ENCODE data around the gene ENTPD2. TPM values are rescaled to one million over a fixed set of nuclear protein-coding genes. Genes with fewer than 3 reads are reported as not detected.
A peak's percentile ranks its signal among the peaks of the same experiment; 100 is the strongest.

The ENTPD2 gene
- total RNA-seq, 3 donors from 2014 or later (not counting 1 experiment from before 2014, with no cell fraction given) = not detected

DNA sequence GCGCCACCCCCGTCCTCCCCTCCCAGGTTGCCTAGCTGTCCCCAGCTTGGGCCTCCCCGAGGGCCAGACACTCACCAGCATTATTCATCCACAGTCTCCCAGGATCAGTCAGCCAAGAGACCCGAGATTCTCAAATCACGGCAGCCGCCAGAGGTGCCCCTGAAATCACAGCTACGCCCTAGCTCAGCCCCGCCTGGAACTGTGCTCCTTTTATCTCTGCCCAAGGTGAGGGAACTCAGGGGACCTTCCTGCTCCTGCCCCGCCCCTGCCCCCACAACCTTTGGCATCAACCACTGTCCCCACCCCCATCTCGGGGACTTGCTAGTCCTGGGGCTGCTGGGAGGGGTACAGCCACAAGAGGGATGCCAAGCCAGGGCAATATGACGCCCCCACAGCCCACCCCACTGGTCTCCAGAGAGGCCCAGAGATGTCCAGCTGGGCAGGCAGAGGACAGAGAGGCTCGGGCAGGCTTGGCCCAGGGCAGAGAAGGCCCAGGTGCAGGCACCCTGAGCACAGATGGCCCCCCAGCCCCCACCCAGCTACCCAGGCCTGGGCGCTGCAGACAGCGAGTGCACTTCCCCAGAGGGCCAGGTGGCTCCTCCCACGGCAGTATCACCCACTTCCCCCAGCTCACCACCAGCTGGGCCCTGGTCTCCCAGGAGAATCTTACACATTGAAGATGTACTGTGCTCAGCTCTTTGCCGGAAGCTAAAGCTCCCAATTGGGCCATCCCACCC, 21.8 kb downstream of the ENTPD2 start, which contains the start of gene FUT7:
FUT7 (minus strand) TSS at position 185 of the 737 bp plus-strand sequence; CDS start at position 88, 97 bp downstream.
- Histone ChIP-seq H3K4me1 (ENCODE audit: control insufficient read depth, insufficient read depth, low read length) (peaks cover 79% of the 10 kb centered on the region), H3K36me3 (ENCODE audit: control insufficient read depth, insufficient read depth, low read length) (no peaks in the 10 kb centered on the region), H3K27ac (ENCODE audit: low read length) (peak within 1 kb of the TSS; percentile 73), H3K4me3 (ENCODE audit: low read length) (peak within 1 kb of the TSS; percentile 68), H3K9me3 (ENCODE audit: control insufficient read depth, insufficient read depth, low read length) (no peaks in the 10 kb centered on the region), H3K27me3 (ENCODE audit: control insufficient read depth, insufficient read depth, low read length) (no peaks in the 10 kb centered on the region)
- H3K9me3 Mint-ChIP-seq = no peaks in the 10 kb centered on the region
- H3K4me3 Mint-ChIP-seq = peak within 1 kb of the TSS; percentile 85
- H3K27ac Mint-ChIP-seq = peak within 1 kb of the TSS; percentile 88 to 91
- no peaks in the 10 kb centered on the region for H3K36me3 Mint-ChIP-seq
- peaks cover 39 to 67% of the 10 kb centered on the region in 2 donors for H3K4me1 Mint-ChIP-seq
- DNase-seq = peak in 1 of 2 donors; percentile 63
- no peaks in the 10 kb centered on the region for H3K27me3 Mint-ChIP-seq (ENCODE audit: low read depth in 2 of 2)
- ATAC-seq = no peak
- TF ChIP-seq, protein P1, sequence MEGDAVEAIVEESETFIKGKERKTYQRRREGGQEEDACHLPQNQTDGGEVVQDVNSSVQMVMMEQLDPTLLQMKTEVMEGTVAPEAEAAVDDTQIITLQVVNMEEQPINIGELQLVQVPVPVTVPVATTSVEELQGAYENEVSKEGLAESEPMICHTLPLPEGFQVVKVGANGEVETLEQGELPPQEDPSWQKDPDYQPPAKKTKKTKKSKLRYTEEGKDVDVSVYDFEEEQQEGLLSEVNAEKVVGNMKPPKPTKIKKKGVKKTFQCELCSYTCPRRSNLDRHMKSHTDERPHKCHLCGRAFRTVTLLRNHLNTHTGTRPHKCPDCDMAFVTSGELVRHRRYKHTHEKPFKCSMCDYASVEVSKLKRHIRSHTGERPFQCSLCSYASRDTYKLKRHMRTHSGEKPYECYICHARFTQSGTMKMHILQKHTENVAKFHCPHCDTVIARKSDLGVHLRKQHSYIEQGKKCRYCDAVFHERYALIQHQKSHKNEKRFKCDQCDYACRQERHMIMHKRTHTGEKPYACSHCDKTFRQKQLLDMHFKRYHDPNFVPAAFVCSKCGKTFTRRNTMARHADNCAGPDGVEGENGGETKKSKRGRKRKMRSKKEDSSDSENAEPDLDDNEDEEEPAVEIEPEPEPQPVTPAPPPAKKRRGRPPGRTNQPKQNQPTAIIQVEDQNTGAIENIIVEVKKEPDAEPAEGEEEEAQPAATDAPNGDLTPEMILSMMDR (IDR thresholded peaks at IDR 0.05) = no peak
- intact Hi-C loops (cut with micrococcal nuclease) = no loop called here
- WGBS (ENCODE audit: insufficient coverage) = 17% methylated on average over 16 of the region's 16 CpGs

- Mint-ChIP-seq H3K9me3 (no peaks in the 10 kb centered on the region), H3K36me3 (no peaks in the 10 kb centered on the region), H3K27ac (peak overlapping the region; percentile 88 to 91), H3K4me3 (peak overlapping the region; percentile 85), H3K27me3 (ENCODE audit: low read depth in 2 of 2) (no peaks in the 10 kb centered on the region), H3K4me1 (peaks cover 44 to 79% of the 10 kb centered on the region in 2 donors)
- Histone ChIP-seq H3K4me3 (ENCODE audit: low read length) (peak overlapping the region; percentile 68), H3K4me1 (ENCODE audit: control insufficient read depth, insufficient read depth, low read length) (peaks cover 92% of the 10 kb centered on the region), H3K36me3 (ENCODE audit: control insufficient read depth, insufficient read depth, low read length) (no peaks in the 10 kb centered on the region), H3K27ac (ENCODE audit: low read length) (peak overlapping the region; percentile 73), H3K27me3 (ENCODE audit: control insufficient read depth, insufficient read depth, low read length) (no peaks in the 10 kb centered on the region), H3K9me3 (ENCODE audit: control insufficient read depth, insufficient read depth, low read length) (no peaks in the 10 kb centered on the region)
- intact Hi-C loops (cut with micrococcal nuclease) = no loop called here
- ATAC-seq (peak; percentile 4 to 23 (median 23)), DNase-seq (peak; percentile 56 to 67)
- WGBS (ENCODE audit: insufficient coverage) = 46% methylated on average over 63 of the region's 65 CpGs
- TF ChIP-seq, protein P1 (IDR thresholded peaks at IDR 0.05) = no peak
Measured at GRCh38 chr9:137030538-137031527, 23.0 kb downstream of the ENTPD2 start.

DNA sequence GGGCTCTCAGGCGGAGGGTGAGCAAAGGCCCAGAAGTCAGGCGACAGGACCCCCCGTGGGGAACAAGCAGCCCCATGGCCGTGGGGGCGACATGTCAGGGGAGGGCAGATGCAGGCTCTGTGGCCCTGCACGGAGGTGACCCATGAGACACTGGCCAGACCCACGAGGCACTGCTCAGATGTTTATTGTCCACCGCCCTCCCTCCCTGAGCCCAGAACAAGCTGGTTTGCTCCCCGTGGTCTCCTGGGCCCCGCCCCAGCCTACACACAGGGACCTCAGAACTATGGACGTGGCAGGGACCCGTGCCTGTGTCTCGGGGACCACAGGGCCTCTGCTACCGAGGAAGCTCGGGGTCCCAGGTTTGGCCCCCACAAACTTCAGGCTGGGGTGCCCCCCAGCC, 23.9 kb downstream of the ENTPD2 start:
- Histone ChIP-seq H3K9me3 (ENCODE audit: control insufficient read depth, insufficient read depth, low read length) (no peaks in the 10 kb centered on the region), H3K27ac (ENCODE audit: low read length) (peak overlapping the region; percentile 73), H3K36me3 (ENCODE audit: control insufficient read depth, insufficient read depth, low read length) (no peaks in the 10 kb centered on the region), H3K27me3 (ENCODE audit: control insufficient read depth, insufficient read depth, low read length) (no peaks in the 10 kb centered on the region), H3K4me1 (ENCODE audit: control insufficient read depth, insufficient read depth, low read length) (peaks cover 92% of the 10 kb centered on the region), H3K4me3 (ENCODE audit: low read length) (peak overlapping the region; percentile 68)
- Mint-ChIP-seq H3K4me1 (peaks cover 39 to 75% of the 10 kb centered on the region in 2 donors), H3K36me3 (no peaks in the 10 kb centered on the region), H3K27me3 (ENCODE audit: low read depth in 2 of 2) (no peaks in the 10 kb centered on the region), H3K27ac (peak overlapping the region; percentile 88 to 91), H3K9me3 (no peaks in the 10 kb centered on the region), H3K4me3 (peak overlapping the region; percentile 91)
- WGBS (ENCODE audit: insufficient coverage) = 15% methylated on average over 15 of the region's 15 CpGs
- peak in 1 of 2 donors; percentile 44 for DNase-seq
- intact Hi-C loops (cut with micrococcal nuclease) = no loop called here
- ATAC-seq = no peak
- TF ChIP-seq, protein P1 (IDR thresholded peaks at IDR 0.05) = no peak
